Esophagus squamous epithelium (tissue), 5 donors: Measurements from ENCODE around the gene MTFR1L. TPM values are rescaled to one million over a fixed set of nuclear protein-coding genes. Genes with fewer than 3 reads are reported as not detected.

Experiments
- DNase-seq: peaks from one replicate; lab custom pipeline; 2025; lab: John Stamatoyannopoulos, UW
- H3K27ac ChIP-seq, 4 donors: fragments of 200-600 bp; sonication (generic); one replicate each; pipeline ENCODE4 v1.5.1; 2016 to 2019; ENCODE audit warnings: mild to moderate bottlenecking in 1 of 4
- H3K27me3 ChIP-seq, 4 donors: fragments of 200-600 bp; sonication (generic); 1 replicate in 3 of 4; 2 replicates in 1 of 4; pipeline versions ENCODE4 v1.5.1 to v1.6.0; 2017 to 2021; ENCODE audit warnings: antibody characterized with exemption in 1 of 4
- H3K36me3 ChIP-seq, 3 donors: fragments of 200-600 bp; sonication (generic); one replicate each; pipeline ENCODE4 v1.5.1; 2016 to 2019
- H3K4me1 ChIP-seq, 3 donors: fragments of 200-600 bp; sonication (generic); one replicate each; pipeline ENCODE4 v1.5.1; 2017 to 2019
- H3K4me3 ChIP-seq, 4 donors: fragments of 200-600 bp; sonication (generic); 1 replicate in 3 of 4; 2 replicates in 1 of 4; pipeline ENCODE4 v1.5.1; 2016 to 2019; ENCODE audit warnings: mild to moderate bottlenecking in 2 of 4, moderate library complexity in 1 of 4
- H3K9me3 ChIP-seq, 3 donors: fragments of 200-600 bp; sonication (generic); one replicate each; pipeline ENCODE4 v1.5.1; 2016 to 2019
- POLR2A ChIP-seq, 4 donors: fragments of 450-650 bp; IDR thresholded peaks; one replicate each; pipeline ENCODE4 v1.6.1; 2017; ENCODE audit warnings: antibody characterized with exemption in 4 of 4, mild to moderate bottlenecking in 4 of 4, moderate library complexity in 3 of 4
- WGBS, 2 donors: methylation state at CpG; one replicate each; pipeline ENCODE4 v1.1.5; 2018; 5-methylcytosine and 5-hydroxymethylcytosine counted together
- intact Hi-C: fragments of 100-400 bp; cut with DNase I; formaldehyde crosslinking; loops from one replicate; pipeline ENCODE4 v1.15.0; 2022
- total RNA-seq, 4 donors: library from RNA; depleted of rRNA; stranded (reverse); fragments of >200 nt; gene quantifications; one replicate each; pipeline ENCODE4 v1.1.0, GENCODE V29; 2016
- TF ChIP-seq, protein P1 (sequence below), 6 experiments: fragments of 450-650 bp in 4 of 6; fragments of 200-600 bp in 2 of 6; sonication (generic) in 2 of 6; IDR thresholded peaks; one replicate each; pipeline ENCODE4 v1.5.1; 2016 to 2019; ENCODE audit warnings: antibody characterized with exemption in 6 of 6, mild to moderate bottlenecking in 4 of 6, moderate library complexity in 4 of 6
- donor health status: DM: yes; HTN: yes; CAD: no.

The MTFR1L gene
- total RNA-seq, 4 donors from 2014 or later = 24.4 to 53.8 (median 28.3) TPM

DNA sequence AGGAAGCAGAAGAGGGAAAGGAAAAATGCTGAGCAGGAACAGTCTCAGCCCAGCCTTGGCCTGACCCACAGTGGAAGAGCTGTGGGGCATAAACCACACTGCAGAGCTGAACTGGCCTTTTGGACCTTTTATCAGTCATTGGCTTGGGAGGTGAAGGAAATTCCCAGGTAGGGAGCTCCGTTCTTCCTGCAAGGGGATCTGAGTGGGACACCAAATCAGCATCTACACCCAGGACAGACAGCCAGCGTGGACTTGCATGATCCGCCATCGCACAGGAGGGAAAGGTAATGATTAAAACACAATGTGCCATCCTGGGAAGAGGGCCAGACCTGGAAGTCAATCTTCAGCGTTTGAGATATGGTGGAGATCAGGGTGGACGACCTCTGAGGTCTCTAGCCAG, 1.2 kb upstream of the MTFR1L start:
- Histone ChIP-seq H3K4me3 (peak overlapping the region in 3 of 4 donors; percentile 65 to 100 (median 93)), H3K36me3 (peaks cover 0 to 39% (median 16%) of the 10 kb centered on the region in 3 donors), H3K27me3 (no peaks in the 10 kb centered on the region), H3K9me3 (no peaks in the 10 kb centered on the region), H3K4me1 (peaks cover 22 to 62% (median 29%) of the 10 kb centered on the region in 3 donors), H3K27ac (peak overlapping the region; percentile 95 to 97 (median 96))
- TF ChIP-seq, protein P1, sequence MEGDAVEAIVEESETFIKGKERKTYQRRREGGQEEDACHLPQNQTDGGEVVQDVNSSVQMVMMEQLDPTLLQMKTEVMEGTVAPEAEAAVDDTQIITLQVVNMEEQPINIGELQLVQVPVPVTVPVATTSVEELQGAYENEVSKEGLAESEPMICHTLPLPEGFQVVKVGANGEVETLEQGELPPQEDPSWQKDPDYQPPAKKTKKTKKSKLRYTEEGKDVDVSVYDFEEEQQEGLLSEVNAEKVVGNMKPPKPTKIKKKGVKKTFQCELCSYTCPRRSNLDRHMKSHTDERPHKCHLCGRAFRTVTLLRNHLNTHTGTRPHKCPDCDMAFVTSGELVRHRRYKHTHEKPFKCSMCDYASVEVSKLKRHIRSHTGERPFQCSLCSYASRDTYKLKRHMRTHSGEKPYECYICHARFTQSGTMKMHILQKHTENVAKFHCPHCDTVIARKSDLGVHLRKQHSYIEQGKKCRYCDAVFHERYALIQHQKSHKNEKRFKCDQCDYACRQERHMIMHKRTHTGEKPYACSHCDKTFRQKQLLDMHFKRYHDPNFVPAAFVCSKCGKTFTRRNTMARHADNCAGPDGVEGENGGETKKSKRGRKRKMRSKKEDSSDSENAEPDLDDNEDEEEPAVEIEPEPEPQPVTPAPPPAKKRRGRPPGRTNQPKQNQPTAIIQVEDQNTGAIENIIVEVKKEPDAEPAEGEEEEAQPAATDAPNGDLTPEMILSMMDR (IDR thresholded peaks at IDR 0.05) = no peak
- no peak for TF ChIP-seq POLR2A (IDR thresholded peaks at IDR 0.05)
- DNase-seq = no peak
- WGBS, 2 donors = 38 to 39% methylated on average over 4 to 6 of the region's 6 CpGs
- intact Hi-C loops = no loop called here

DNA sequence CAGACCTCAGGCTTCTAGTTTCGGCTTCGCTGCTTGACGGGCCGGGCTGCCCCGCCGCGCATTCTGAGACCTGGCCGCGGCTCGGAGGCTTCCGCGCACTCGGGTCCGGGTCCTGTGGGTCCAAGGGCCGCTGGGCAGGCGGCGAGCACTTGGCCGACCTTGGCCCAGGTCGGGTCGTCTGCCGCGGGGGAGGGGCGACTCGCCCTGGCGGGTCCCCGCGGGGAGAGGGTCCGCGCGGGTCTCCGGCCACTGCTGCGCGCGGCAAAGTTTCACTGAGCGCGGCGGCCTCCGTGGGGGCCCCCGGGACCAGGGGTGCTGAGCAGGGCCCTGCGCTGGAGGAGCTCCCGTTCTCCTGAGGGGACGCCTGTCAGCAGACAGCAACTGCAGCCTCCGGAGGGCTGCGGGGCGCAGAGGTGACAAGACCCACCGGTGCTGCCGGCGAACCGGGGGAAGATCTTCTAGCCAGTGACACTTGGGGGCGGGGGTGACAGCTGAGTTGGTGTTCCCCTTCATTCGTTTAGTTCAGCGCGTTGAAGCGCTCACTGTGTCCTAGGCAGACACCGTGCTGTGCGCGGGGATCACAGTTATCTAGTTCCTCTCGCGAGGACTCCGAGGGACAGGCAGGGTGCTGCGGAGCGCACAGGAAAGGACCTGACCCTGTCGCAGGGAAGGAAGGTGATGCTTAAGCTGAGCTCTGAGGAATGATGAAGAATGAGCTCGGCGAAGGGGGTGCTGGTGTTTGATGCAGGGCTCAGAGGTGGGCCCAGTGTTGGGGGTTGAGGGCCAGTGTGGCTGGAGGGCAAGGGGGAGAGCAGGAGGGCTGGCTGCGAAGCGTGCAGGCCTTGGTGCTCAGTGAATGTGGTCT, 725 bp downstream of the MTFR1L start:
- Histone ChIP-seq H3K4me1 (peaks cover 22 to 71% (median 29%) of the 10 kb centered on the region in 3 donors), H3K27me3 (no peaks in the 10 kb centered on the region), H3K27ac (peak overlapping the region; percentile 95 to 97 (median 96)), H3K9me3 (no peaks in the 10 kb centered on the region), H3K4me3 (peak overlapping the region; percentile 65 to 100 (median 90)), H3K36me3 (peaks cover 0 to 27% (median 3%) of the 10 kb centered on the region in 3 donors)
- no peak for DNase-seq
- 7 to 11% methylated on average over 4 to 10 of the region's 67 CpGs for WGBS, 2 donors
- peak in 1 of 4 donors; percentile 45 for TF ChIP-seq POLR2A (IDR thresholded peaks at IDR 0.05)
- TF ChIP-seq, protein P1 (IDR thresholded peaks at IDR 0.05) = no peak
- intact Hi-C loops = loop anchor here (10.0 kb wide), 1 partner anchor 174 kb away; the partner anchor contains the start of gene PAFAH2

DNA sequence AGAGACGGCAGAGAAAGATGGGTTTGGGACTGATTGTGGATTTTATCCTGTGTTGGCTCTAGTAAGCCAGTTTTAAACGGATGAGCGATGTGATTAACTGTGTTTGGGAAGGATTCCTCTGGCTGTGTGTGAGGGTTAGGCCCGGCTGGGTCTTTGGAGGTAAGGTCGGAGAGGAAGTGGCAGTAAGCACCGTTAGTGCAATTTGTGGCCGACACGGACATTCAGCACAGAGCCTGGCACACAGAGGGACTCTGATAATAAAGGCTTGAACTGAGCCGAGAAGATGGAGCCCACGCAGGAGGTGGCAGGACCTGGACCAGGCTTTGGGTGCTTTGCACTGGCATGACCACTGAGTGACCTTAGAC, 1.3 kb downstream of the MTFR1L start:
- 17 to 23% methylated on average over 10 of the region's 10 CpGs for WGBS, 2 donors
- no peak for TF ChIP-seq POLR2A (IDR thresholded peaks at IDR 0.05)
- TF ChIP-seq, protein P1 (IDR thresholded peaks at IDR 0.05) = no peak
- Histone ChIP-seq H3K27me3 (no peaks in the 10 kb centered on the region), H3K4me3 (peak overlapping the region; percentile 65 to 100 (median 90)), H3K4me1 (peaks cover 22 to 71% (median 29%) of the 10 kb centered on the region in 3 donors), H3K27ac (peak overlapping the region; percentile 95 to 97 (median 96)), H3K36me3 (peaks cover 0 to 26% (median 0%) of the 10 kb centered on the region in 3 donors), H3K9me3 (no peaks in the 10 kb centered on the region)
- no peak for DNase-seq
- intact Hi-C loops = loop anchor here (10.0 kb wide), 1 partner anchor 174 kb away; the partner anchor contains the start of gene PAFAH2

DNA sequence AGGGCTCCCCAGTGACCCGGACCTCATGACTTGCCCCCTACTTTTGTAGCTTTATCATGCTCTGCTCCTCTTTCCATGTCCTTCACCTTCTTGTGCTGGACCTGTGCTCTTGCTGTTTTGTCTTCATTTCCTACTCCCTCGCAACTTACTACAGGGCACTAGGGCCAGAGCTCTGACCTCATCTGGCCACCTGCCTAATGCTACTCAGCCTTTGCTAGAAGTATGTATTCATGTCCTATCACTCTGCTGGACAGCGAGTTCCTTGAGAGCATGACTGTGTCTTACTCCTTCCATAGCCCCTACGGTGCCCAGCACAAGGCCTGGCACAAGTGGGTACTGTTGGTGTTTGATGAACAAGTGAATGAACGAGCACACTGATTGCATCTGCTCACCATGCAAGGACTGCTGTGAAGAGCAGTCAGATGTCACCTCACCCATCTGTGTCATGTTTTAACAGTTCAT, 1.9 kb downstream of the MTFR1L start:
- no peaks in the 10 kb centered on the region for H3K27me3 ChIP-seq
- intact Hi-C loops = loop anchor here (10.0 kb wide), 1 partner anchor 173 kb away; the partner anchor contains the start of gene PAFAH2
- H3K9me3 ChIP-seq = no peaks in the 10 kb centered on the region
- peak overlapping the region in 3 of 4 donors; percentile 65 to 100 (median 86) for H3K4me3 ChIP-seq
- no peak for TF ChIP-seq POLR2A (IDR thresholded peaks at IDR 0.05)
- TF ChIP-seq, protein P1 (IDR thresholded peaks at IDR 0.05) = no peak
- peaks cover 3 to 26% (median 5%) of the 10 kb centered on the region in 3 donors for H3K36me3 ChIP-seq
- no peak for DNase-seq
- 70 to 78% methylated on average over 4 to 5 of the region's 5 CpGs for WGBS, 2 donors
- H3K27ac ChIP-seq = peak overlapping the region in 2 of 4 donors; percentile 96 to 97
- peaks cover 19 to 67% (median 29%) of the 10 kb centered on the region in 3 donors for H3K4me1 ChIP-seq
